ENCODE data around the gene PASD1.
"Not testable (repeated sequence)": the region's sequence is repeated elsewhere in the genome, so short reads cannot be mapped to it uniquely, and the experiment has no call there.

PASD1 gene, protein sequence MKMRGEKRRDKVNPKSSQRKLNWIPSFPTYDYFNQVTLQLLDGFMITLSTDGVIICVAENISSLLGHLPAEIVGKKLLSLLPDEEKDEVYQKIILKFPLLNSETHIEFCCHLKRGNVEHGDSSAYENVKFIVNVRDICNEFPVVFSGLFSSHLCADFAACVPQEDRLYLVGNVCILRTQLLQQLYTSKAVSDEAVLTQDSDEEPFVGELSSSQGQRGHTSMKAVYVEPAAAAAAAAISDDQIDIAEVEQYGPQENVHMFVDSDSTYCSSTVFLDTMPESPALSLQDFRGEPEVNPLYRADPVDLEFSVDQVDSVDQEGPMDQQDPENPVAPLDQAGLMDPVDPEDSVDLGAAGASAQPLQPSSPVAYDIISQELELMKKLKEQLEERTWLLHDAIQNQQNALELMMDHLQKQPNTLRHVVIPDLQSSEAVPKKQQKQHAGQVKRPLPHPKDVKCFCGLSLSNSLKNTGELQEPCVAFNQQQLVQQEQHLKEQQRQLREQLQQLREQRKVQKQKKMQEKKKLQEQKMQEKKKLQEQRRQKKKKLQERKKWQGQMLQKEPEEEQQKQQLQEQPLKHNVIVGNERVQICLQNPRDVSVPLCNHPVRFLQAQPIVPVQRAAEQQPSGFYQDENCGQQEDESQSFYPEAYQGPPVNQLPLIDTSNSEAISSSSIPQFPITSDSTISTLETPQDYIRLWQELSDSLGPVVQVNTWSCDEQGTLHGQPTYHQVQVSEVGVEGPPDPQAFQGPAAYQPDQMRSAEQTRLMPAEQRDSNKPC

DNA sequence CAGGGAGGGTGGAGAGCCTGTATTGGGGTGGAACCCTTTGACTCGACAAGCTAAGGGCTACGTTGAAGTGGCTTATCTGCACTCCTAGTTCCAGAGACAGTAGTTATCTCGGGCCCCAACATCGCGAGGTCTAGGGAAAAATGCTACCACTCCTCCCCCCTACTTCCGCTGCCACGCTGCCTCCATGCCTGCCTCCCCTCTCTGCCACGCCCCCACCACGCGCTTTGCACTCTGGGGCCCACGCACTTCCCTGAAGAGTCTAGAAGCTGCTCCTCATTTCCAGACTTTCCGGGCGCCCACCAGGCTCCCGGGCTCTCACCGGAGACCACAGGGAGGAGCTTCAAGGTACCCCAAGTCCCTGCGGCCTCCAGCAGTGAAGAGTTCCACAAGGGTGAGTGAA is at the start of gene PASD1:
PASD1 (plus strand) TSS at position 227 of the 400 bp plus-strand sequence. CDS start 37,879 bp downstream, outside the sequence.
- no peak for DNase-seq

DNA sequence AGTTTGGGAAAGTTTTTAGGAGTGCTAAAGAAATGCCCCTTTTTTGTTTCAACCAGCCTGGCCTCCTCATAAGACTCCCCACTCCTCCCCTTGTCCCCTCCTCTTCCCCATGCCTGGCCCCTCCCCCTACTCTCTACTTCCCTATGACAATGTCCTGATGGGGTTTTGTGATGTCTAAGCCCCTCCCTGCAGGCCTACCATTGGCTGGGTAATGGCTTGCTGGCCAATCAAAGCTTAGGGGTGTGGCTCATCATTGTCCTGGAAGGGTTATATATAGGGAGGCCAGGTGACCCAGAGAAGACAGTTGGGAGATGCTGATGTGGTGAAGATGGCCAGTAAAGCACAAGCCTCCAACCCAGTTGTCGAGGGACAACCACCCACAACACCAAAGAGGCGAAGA is 48.2 kb upstream of the PASD1 start:
- DNase-seq: peak; percentile 0

DNA sequence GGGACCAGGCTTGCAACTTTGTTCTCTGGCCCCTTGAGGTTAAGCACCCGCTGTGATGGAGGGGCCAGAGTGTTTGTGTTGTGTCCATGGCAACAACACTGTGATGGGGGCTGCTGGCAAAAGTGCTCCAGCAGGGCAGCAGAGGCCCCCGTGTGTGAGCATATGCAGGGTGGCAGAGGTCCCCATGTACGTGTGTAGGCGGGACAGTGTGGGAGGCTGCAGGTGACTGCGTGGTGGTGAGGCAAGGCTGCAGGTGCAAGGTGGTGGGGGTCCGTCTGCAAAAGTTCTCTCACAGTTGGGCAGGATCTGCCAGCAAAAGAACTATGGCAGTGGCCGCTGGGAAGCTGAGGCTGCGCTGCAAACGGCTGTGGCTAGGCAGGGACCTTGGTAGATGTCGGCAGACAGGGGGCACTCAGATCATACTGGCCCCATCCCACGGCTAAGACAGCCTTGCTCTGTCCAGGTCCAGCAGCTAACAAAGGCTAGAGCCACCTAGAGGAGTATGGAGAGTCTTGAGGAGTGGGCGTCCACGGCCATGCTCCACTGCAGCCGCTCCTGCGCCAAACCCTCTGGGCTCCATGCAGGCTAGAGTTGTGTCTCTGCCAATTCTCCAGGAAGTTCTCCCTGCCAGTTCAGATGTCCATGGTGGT is 46.8 kb upstream of the PASD1 start:
- DNase-seq: no peak

DNA sequence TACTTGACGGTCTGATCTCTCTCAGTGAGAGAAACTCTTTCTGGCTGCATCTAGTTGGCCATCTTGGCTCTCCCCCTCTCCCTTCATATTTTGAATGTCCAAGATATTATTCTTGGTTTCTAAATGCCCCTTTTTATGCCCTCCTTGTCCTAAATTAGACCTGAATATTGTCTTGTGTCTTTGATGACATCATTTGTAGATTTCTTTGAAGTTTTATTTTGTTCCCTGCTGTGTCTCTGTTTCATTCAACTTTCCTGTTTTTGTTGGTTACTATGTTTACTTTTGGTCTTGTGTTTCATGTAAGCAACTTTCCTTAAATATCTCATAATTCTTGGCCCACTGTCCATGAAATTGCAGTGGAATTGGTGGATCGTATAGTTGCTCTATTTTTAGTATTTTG is 46.1 kb upstream of the PASD1 start:
- no peak for DNase-seq

DNA sequence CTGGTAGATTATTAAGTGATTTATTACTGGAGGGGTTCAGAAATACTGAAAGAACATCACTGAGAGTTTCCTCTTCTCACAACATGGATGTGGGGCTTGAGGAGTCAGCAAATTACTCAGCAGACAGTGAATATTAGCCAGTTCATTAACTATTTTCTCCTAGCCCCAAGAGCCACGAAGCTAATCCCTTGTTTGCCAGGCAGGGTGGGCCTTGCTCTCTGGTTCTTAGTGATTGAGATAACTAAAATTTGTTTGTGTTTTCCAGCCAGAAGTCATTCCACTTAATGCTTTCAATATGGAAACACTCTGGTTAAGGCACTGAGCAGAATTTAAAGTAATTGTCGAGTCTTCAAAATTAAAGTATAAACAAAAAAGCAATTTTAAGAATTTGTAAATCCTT is 40.1 kb upstream of the PASD1 start:
- no peak for DNase-seq

DNA sequence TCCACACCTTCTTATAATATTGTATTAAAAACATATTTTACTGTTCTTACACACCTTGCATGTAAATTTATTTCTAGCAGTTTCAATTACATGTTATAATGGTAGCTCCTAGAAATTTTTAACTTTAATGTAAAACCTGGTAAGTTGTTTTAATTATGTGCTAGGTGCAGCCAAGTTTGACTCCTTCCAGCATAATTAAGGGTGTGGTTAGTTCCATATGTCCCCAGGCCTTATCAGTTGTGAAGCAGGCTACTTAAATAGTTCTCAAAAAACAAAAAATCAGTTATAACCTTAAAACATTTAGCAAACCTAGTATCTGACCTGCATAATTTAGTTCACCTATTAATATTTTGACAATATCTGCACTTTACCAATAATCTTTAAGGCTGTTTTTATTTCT is 26.9 kb upstream of the PASD1 start:
- DNase-seq: no peak

DNA sequence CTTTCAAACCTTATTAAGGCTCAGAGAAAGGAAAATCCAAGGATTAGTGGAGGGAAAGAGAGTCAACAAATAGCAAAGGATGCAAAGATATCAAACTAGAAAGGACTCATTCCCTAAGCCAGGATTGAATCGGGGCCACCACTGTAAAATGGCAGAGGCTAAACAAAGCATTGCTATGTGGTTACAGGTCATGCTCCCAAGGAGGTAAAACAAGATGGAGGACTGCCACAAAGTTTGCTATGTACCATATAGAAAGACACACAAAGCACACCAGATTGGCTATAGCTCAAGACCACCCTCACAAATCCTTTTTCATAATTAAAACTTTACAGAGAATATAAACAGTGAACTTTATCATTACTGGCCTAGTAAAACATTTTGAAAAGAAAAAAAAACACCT is 25.9 kb upstream of the PASD1 start:
- DNase-seq: no peak

DNA sequence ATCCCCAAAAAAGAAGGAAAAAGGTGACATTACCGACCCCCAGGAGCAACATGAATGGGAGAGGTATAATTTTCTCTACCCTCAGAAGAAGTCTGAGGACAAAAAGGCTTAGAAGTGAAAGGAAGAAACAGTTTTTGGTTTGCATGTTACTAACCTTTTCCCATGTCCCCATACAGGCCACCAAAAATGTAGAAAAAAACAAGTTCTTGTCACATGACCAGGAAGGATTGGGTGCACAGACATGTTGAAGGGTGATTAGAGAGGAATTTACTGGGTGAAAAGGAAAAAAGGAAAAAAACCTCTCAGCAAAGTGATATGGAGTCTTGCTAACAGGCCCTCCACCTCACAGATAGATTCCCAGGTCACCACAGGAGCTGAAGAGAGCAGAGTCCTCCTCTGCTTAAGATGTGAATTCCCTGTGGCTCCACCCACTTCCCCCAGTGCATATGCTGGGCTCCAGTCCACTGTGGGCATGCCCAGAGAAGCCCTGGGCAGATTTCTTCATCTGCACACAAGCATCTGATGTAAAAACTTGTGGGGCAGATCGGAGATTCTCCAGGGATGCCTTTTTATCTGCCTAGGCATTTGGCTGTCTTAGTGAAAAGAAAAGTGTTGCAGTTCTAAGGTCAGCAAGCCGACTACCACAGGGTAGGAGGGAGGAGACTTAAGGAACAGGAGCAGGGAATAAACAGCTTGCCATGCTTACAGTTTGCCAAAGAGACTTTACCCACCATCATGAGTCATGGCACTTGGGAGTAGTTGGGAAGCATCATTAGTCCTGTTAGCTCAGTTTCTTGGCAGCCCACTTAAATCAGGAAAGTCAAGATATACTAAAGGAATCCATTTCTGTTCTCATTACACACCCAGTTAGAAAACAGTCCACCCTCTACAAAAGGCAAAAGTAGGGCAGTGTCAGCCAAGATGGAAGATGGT is 25.0 kb upstream of the PASD1 start:
- no peak for DNase-seq

DNA sequence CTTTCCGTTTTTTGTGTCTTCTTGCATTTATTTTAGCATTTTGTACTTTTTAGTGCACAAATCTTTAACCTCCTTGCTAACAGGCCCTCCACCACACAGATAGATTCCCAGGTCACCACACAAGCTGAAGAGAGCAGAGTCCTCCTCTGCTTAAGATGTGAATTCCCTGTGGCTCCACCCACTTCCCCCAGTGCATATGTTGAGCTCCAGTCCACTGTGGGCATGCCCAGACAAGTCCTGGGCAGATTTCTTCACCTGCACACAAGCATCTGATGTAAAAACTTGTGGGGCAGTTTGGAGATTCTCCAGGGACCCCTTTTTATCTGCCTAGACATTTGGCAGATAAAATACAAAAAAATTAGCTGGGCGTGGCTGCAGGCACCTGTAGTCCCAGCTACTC is 19.8 kb upstream of the PASD1 start:
- DNase-seq: peak; percentile 45

DNA sequence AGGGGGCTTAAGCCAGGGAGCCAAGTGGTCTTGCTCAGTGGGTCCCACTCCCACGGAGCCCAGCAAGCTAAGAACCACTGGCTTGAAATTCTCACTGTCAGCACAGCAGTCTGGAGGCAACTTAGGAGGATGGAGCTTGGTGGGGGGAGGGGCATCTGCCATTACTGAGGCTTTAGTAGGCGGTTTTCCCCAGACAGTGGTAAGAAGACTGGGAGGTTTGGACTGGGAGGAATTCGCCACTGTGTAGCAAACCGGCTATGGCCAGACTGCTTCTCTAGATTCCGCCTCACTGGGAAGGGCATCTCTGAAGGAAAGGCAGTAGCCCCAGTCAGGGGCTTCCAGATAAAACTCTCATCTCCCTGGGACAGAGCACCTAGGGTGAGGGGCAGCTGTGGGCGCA is 17.2 kb upstream of the PASD1 start:
- DNase-seq: not testable (repeated sequence)

DNA sequence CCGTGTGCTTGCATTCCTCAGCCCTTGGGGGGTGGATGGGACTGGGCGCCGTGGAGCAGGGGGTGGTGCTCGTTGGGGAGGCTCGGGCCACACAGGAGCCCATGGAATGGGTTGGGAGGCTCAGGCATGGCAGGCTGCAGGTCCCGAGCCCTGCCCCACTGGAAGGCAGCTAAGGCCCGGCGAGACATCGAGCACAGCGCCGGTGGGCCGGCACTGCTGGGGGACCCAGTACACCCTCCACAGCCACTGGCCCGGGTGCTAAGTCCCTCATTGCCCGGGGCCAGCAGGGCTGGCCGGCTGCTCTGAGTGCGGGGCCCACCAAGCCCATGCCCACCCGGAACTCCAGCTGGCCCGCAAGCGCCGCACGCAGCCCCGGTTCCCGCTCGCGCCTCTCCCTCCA is 12.3 kb upstream of the PASD1 start:
- DNase-seq: not testable (repeated sequence)

DNA sequence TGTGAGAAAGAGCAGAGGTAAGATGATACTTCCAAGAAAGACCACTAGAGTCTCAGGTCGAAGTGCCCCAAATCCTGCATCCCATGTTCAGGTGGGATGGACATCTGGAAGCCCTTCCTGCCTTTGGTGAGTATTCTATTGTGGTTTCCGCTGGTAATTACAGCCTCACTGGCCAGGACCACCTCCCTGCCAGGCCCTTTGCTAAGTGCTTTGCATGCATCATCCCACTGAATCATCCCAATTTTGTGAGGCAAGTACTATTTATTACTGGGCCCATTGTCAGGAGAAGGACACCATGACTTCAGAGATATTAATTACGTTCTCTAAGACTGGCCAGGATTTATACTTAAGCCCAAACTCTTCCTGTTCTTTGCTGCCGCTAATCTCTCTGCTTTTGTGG is 10.7 kb upstream of the PASD1 start:
- no peak for DNase-seq

DNA sequence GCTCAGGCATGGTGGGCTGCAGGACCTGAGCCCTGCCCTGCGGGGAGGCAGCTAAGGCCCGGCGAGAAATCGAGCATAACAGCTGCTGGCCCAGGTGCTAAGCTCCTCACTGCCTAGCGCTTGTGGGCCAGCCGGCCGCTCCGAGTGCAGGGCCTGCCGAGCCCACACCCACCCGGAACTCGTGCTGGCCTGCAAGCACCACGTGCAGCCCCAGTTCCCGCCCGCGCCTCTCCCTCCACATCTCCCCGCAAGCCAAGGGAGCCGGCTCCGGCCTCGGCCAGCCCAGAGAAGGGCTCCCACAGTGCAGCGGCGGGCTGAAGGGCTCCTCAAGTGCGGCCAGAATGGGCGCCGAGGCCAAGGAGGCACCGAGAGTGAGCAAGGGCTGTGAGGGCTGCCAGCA is 8.2 kb upstream of the PASD1 start:
- not testable (repeated sequence) for DNase-seq

DNA sequence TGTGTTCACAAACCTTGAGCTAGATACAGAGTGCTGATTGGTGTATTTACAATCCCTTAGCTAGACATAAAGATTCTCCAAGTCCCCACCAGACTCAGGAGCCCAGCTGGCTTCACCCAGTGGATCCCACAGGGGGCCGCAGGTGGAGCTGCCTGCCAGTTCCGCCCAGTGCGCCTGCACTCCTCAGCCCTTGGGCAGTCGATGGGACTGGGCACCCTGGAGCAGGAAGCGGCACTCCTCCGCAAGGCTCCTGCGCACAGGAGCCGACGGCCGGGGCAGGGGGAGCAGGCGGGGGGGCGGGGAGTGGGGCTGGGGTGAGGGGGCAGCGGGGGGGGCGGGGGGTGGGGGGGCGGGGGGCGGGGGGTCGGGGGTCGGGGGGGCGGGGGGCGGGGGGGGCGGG is 990 bp upstream of the PASD1 start:
- not testable (repeated sequence) for DNase-seq

DNA sequence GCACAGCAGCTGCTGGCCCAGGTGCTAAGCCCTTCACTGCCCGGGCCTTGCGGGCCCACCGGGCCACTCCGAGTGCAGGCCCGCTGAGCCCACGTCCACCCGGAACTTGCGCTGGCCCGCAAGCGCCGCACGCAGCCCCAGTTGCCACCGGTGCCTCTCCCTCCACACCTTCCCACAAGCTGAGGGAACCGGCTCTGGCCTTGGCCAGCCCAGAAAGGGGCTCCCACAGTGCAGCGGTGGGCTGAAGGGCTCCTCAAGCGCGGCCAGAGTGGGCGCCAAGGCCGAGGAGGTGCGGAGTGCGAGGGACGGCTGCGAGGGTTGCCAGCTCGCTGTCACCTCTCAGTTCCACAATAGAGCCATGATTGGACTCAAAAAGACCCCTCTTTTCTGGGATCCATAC is 472 bp upstream of the PASD1 start:
- DNase-seq: not testable (repeated sequence)

DNA sequence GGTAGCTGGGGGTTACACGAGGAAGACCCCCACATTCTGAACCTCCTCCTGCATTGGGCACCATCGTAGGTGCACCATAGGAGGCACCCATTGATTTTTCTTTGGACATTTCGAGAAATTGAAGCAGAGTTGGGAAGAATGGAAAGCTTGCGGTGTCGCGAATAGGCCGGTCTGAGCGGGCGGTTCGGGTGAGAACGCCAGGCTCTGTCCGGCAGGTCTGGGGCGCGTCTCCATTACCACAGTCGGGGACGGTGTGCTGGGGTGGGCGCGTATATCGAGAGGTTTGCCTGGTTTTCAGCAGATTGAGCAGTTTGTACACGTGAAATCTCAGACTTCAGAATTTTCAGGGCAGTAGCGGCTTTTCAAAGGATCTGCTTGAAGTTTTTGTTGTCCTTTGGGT is 560 bp downstream of the PASD1 start:
- no peak for DNase-seq

DNA sequence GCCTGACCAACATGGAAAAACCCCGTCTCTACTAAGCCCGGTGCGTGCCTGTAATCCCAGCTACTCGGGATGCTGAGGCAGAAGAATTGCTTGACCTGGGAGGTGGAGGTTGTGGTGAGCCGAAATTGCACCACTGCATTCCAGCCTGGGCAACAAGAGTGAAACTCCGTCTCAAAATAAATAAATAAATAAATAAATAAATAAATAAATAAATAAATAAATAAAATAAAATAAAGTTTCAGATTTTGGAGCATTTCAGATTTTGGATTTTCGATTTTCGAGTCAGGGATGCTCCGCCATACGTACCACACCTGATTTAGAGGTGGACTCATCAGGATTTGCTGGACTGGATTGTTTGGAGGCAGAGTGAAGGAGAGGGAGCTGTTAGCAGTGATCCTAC is 3.4 kb downstream of the PASD1 start:
- DNase-seq: not testable (repeated sequence)

DNA sequence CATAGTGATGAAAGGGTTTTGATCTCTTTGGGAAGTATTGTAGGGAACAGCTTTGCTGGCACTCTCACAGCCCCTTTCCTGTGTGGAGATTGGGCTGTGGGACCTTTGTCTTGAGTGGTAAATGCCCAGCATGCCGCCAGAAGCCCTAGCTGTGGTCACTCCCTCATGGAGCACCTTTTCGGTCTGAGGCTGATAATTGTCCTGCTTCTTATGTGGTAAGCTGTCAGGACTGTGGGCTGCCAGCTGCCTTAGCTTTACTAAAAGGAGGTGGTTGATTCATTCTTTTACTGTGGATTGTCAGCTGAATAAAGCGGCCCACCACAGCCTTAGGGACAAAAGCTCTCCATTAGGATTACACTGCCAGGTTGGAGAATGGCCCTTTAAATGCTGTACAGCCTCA is 7.1 kb downstream of the PASD1 start:
- DNase-seq: no peak

DNA sequence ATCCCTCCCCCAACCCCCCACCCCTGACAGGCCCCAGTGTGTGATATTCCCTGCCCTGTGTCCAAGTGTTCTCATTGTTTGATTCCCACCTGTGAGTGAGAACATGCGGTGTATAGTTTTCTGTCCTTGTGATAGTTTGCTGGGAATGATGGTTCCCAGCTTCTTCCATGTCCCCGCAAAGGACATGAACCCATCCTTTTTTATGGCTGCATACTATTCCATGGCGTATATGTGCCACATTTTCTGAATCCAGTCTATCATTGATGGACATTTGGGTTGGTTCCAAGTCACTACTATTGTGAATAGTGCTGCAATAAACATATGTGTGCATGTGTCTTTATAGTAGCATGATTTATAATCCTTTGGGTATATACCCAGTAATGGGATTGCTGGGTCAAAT is 29.9 kb downstream of the PASD1 start:
- DNase-seq: not testable (repeated sequence)

DNA sequence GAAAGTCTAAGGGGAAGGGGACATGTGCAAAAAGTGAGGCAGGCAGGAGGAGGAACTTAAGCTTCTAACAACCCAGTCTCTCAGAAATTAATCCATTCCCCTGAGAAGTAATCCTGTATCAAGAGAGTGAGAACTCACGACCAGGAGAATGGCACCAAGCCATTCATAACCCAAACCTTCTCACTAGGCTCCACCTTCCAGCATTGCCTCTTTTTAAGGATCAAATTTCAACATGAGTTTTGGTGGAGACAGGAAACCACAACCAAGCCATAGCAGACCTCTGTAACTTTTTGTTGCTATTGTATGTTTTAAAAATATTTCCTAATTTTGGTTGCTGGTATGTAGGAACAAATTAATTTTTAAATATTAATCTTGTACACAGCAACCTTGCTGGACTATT is 32.8 kb downstream of the PASD1 start:
- DNase-seq: peak; percentile 59

DNA sequence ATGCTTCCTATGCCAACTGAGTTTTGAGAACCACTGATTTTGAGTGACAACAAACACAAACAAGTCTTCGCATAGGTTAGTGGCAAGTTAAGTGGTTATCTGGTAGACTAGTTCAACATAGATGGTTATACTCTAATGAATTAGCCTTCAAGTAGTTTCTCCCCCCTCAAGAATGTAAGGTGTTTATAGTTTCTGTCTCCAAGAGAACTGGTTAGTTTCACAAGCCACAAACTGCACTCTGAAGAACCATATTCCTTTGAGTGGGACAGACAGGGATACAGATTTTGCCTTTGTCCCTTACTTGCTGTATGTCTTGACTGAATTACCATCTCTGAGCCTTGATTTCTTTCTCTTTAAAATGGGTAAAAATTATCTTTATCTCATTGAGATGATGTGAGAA is 41.5 kb downstream of the PASD1 start:
- no peak for DNase-seq

DNA sequence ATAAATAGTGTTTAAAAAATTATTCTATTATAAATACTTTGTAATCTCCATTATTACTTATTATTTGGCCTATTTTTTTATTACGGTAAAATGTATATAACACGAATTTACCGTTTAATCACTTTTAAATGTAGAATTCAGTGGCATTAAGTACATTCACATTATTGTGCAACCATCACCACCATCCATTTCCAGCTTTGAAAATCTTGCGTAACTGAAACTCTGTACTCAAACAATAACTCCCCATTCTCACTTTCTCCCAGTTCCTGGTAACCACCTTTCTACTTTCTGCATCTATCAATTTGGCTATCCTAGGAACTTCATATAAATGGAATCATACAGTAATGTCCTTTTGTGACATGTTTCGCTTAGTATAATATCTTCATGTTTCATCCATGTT is 45.7 kb downstream of the PASD1 start:
- peak; percentile 60 for DNase-seq

DNA sequence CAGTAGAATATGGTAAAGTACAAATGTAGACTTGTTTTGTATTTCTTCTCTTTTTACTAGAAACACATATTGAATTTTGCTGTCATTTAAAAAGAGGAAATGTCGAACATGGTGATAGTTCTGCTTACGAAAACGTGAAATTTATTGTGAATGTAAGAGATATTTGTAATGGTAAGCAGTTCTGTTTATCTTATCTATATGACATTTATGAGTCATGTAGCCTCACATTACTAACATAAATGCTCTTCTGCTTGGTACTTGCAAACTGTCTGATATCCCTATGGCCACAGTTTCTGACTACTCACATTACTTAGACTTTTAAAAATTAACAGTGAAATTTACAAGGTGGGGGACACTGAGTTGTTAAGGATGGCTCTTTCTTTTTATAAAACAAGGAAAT is 57.9 kb downstream of the PASD1 start:
- DNase-seq: peak; percentile 4

All from MV-4-11 (cell line).